Measurements from ENCODE around the gene IST1.
A peak's percentile ranks its signal among the peaks of the same experiment; 100 is the strongest.

- TF ChIP-seq CTCF (IDR thresholded peaks at IDR 0.05) (peak in 2 of 4 experiments; percentile 28 to 46), POLR2A (IDR thresholded peaks at IDR 0.05) (peak in 1 of 2 donors; percentile 52)
Observed at GRCh38 chr16:71883849-71884638, 11.3 kb upstream of the IST1 start, which contains the start of gene ZNF821.
